Tibial nerve (tissue), 4 donors: ENCODE results near the gene DRAXIN. TPM values are rescaled to one million over a fixed set of nuclear protein-coding genes. Genes with fewer than 3 reads are reported as not detected.

Experiments
- DNase-seq, 2 donors: peaks; one replicate each; pipeline ENCODE4 v3.0.0-alpha.2; 2019; ENCODE audit warnings: low spot score in 2 of 2
- H3K27ac ChIP-seq, 4 donors: fragments of 200-600 bp; sonication (generic) in 3 of 4; one replicate each; pipeline ENCODE4 v1.5.1; 2017 to 2019; ENCODE audit warnings: mild to moderate bottlenecking in 1 of 4
- H3K27me3 ChIP-seq, 2 donors: fragments of 200-600 bp; sonication (generic) in 1 of 2; one replicate each; pipeline versions ENCODE4 v1.5.1 to v1.6.0; 2017 to 2019
- H3K36me3 ChIP-seq, 3 donors: fragments of 200-600 bp; sonication (generic); one replicate each; pipeline ENCODE4 v1.5.1; 2018 to 2019
- H3K4me1 ChIP-seq, 4 donors: fragments of 200-600 bp; sonication (generic) in 3 of 4; one replicate each; pipeline ENCODE4 v1.5.1; 2017 to 2019
- H3K4me3 ChIP-seq, 4 donors: fragments of 200-600 bp; sonication (generic) in 3 of 4; one replicate each; pipeline ENCODE4 v1.5.1; 2017 to 2019; ENCODE audit warnings: mild to moderate bottlenecking in 1 of 4, moderate library complexity in 1 of 4
- H3K9me3 ChIP-seq, 4 donors: fragments of 200-600 bp; sonication (generic) in 3 of 4; one replicate each; pipeline ENCODE4 v1.5.1; 2017 to 2019
- CTCF ChIP-seq, 5 experiments: fragments of 200-600 bp in 3 of 5; fragments of 450-650 bp in 2 of 5; sonication (generic) in 3 of 5; IDR thresholded peaks; one replicate each; pipeline ENCODE4 v1.5.1; 2016 to 2019; ENCODE audit warnings: antibody characterized with exemption in 5 of 5, mild to moderate bottlenecking in 3 of 5, moderate library complexity in 2 of 5
- EP300 ChIP-seq, 2 donors: sonication (generic); formaldehyde crosslinking; IDR thresholded peaks; one replicate each; pipeline ENCODE4 v1.6.1; 2017; ENCODE audit warnings: antibody characterized with exemption in 2 of 2, mild to moderate bottlenecking in 1 of 2
- POLR2A ChIP-seq, 2 donors: fragments of 450-650 bp; IDR thresholded peaks; one replicate each; pipeline ENCODE4 v1.6.1; 2017; ENCODE audit warnings: antibody characterized with exemption in 2 of 2, mild to moderate bottlenecking in 2 of 2, moderate library complexity in 2 of 2
- WGBS, 2 donors: methylation state at CpG; one replicate each; pipeline ENCODE4 v1.1.5; 2018; 5-methylcytosine and 5-hydroxymethylcytosine counted together
- total RNA-seq, 4 donors: library from RNA; depleted of rRNA; stranded (reverse); fragments of >200 nt; gene quantifications; one replicate each; pipeline ENCODE4 v1.1.0, GENCODE V29; 2016

DRAXIN gene
- total RNA-seq, 4 donors from 2014 or later: under 0.01 to 1.2 (median 0.20) TPM; not detected in 1

GRCh38 chr1:11664336-11665065 is 27.0 kb upstream of the DRAXIN start:
- peak in 1 of 2 donors; percentile 30 for DNase-seq
- Histone ChIP-seq H3K36me3 (peaks cover 0 to 43% (median 0%) of the 10 kb centered on the region in 3 donors), H3K27ac (peak overlapping the region; percentile 63 to 92 (median 80)), H3K27me3 (no peaks in the 10 kb centered on the region), H3K4me1 (peaks cover 0 to 13% (median 0%) of the 10 kb centered on the region in 4 donors), H3K9me3 (no peaks in the 10 kb centered on the region), H3K4me3 (peak overlapping the region; percentile 44 to 85 (median 54))
- WGBS, 2 donors: 1% methylated on average over 43 to 48 of the region's 66 CpGs
- TF ChIP-seq POLR2A (IDR thresholded peaks at IDR 0.05) (no peak), EP300 (IDR thresholded peaks at IDR 0.05) (no peak), CTCF (IDR thresholded peaks at IDR 0.05) (peak in 1 of 5 experiments; percentile 4)

GRCh38 chr1:11668516-11668915 is 23.0 kb upstream of the DRAXIN start:
- no peak for DNase-seq
- Histone ChIP-seq H3K4me1 (peaks cover 0 to 13% (median 0%) of the 10 kb centered on the region in 4 donors), H3K4me3 (no peak overlapping the region), H3K27ac (no peak overlapping the region), H3K9me3 (no peaks in the 10 kb centered on the region), H3K36me3 (peaks cover 0 to 52% (median 4%) of the 10 kb centered on the region in 3 donors), H3K27me3 (no peaks in the 10 kb centered on the region)
- 74 to 83% methylated on average over 11 to 12 of the region's 14 CpGs for WGBS, 2 donors
- no peak for TF ChIP-seq CTCF (IDR thresholded peaks at IDR 0.05)
- no peak for TF ChIP-seq EP300 (IDR thresholded peaks at IDR 0.05)
- no peak for TF ChIP-seq POLR2A (IDR thresholded peaks at IDR 0.05)

- no peak overlapping the region for H3K27ac ChIP-seq
- WGBS, 2 donors: 62 to 65% methylated on average over 6 of the region's 6 CpGs
- H3K36me3 ChIP-seq: peaks cover 2 to 74% (median 11%) of the 10 kb centered on the region in 3 donors
Measured at GRCh38 chr1:11670747-11671146, 20.8 kb upstream of the DRAXIN start.

GRCh38 chr1:11671205-11671543 is 20.3 kb upstream of the DRAXIN start:
- Histone ChIP-seq H3K36me3 (peaks cover 2 to 78% (median 15%) of the 10 kb centered on the region in 3 donors), H3K9me3 (no peaks in the 10 kb centered on the region), H3K27me3 (no peaks in the 10 kb centered on the region), H3K4me1 (peaks cover 0 to 4% (median 0%) of the 10 kb centered on the region in 4 donors), H3K4me3 (no peak overlapping the region), H3K27ac (no peak overlapping the region)
- WGBS, 2 donors: 83 to 93% methylated on average over 6 of the region's 6 CpGs
- DNase-seq: no peak
- TF ChIP-seq EP300 (IDR thresholded peaks at IDR 0.05) (no peak), POLR2A (IDR thresholded peaks at IDR 0.05) (no peak)

More at GRCh38 chr1:11670747-11671146, 20.8 kb upstream of the DRAXIN start:
- Histone ChIP-seq H3K4me3 (no peak overlapping the region), H3K4me1 (peaks cover 0 to 4% (median 0%) of the 10 kb centered on the region in 4 donors), H3K27me3 (no peaks in the 10 kb centered on the region), H3K9me3 (no peaks in the 10 kb centered on the region)
- no peak for DNase-seq
- TF ChIP-seq POLR2A (IDR thresholded peaks at IDR 0.05): no peak
- no peak for TF ChIP-seq CTCF (IDR thresholded peaks at IDR 0.05)
- no peak for TF ChIP-seq EP300 (IDR thresholded peaks at IDR 0.05)

- no peak for DNase-seq
- no peaks in the 10 kb centered on the region for H3K9me3 ChIP-seq
- no peak for TF ChIP-seq EP300 (IDR thresholded peaks at IDR 0.05)
- H3K27me3 ChIP-seq: no peaks in the 10 kb centered on the region
- peaks cover 0 to 4% (median 0%) of the 10 kb centered on the region in 4 donors for H3K4me1 ChIP-seq
- H3K36me3 ChIP-seq: peaks cover 2 to 84% (median 16%) of the 10 kb centered on the region in 3 donors
- no peak overlapping the region for H3K27ac ChIP-seq
- H3K4me3 ChIP-seq: no peak overlapping the region
- 78 to 84% methylated on average over 13 to 14 of the region's 14 CpGs for WGBS, 2 donors
Measured at GRCh38 chr1:11671544-11672286, 19.8 kb upstream of the DRAXIN start.
